Endothelial cell of coronary artery (primary cell): ENCODE measurements around the gene MGAT5B. TPM values are rescaled to one million over a fixed set of nuclear protein-coding genes. Genes with fewer than 3 reads are reported as not detected.

Experiments
- total RNA-seq: library from RNA; depleted of rRNA; stranded (reverse); fragments of >200 nt; gene quantifications from 2 replicates; pipeline ENCODE4 v1.2.3, GENCODE V29; 2014

MGAT5B gene
- total RNA-seq: 0.81 and 1.4 TPM in 2 replicates

GRCh38 chr17:76868176-76868668 lies at the start of gene MGAT5B:
Gene MGAT5B (plus strand): TSS chr17:76868404. CDS start chr17:76869030, 626 bp downstream.

Other genes starting within 250 kb of the MGAT5B start
- 0.27 TPM in 1 of 2 replicates, not detected in the other for gene ST6GALNAC1, start 224.6 kb upstream of the MGAT5B start, total RNA-seq
- 78.5 and 200 TPM in 2 replicates for gene MXRA7, start 157.4 kb upstream of the MGAT5B start, total RNA-seq
- gene JMJD6, start 141.8 kb upstream of the MGAT5B start, total RNA-seq: 19.6 and 29.7 TPM in 2 replicates
- gene METTL23, start 141.6 kb upstream of the MGAT5B start, total RNA-seq: 13.6 and 14.8 TPM in 2 replicates
- gene SRSF2, start 131.1 kb upstream of the MGAT5B start, total RNA-seq: 185 and 239 TPM in 2 replicates
- 19.0 and 22.8 TPM in 2 replicates for gene MFSD11, start 130.3 kb upstream of the MGAT5B start, total RNA-seq